ENCODE measurements around the gene GUCY1A2.

Gene GUCY1A2

GRCh38 chr11:106632283-106632682, 386.0 kb downstream of the GUCY1A2 start:
- Histone ChIP-seq H2BK12ac (ENCODE audit: low read length) (no peak overlapping the region), H3K36me3 (replicated peaks in 1 of 2; ENCODE audit: control insufficient read depth in 2 of 2, insufficient read depth in 2 of 2, low read length in 2 of 2) (no peaks in the 10 kb centered on the region), H2AFZ (ENCODE audit: low read length) (no peak overlapping the region), H3K4ac (ENCODE audit: low read length) (no peak overlapping the region), H3K27me3 (ENCODE audit: control insufficient read depth in 3 of 3, insufficient read depth in 3 of 3, low read depth in 1 of 3, low read length in 3 of 3) (no peaks in the 10 kb centered on the region), H4K8ac (ENCODE audit: low read depth, low read length) (no peak overlapping the region), H3K23ac (ENCODE audit: low read depth, low read length, poor library complexity) (no peak overlapping the region), H2AK5ac (ENCODE audit: low read depth, low read length) (no peak overlapping the region), H3K9me3 (replicated peaks in 1 of 2; ENCODE audit: control insufficient read depth in 2 of 2, insufficient read depth in 1 of 2, low read depth in 1 of 2, low read length in 2 of 2) (no peaks in the 10 kb centered on the region), H3K14ac (ENCODE audit: low read length) (no peak overlapping the region), H3K4me2 (ENCODE audit: insufficient read depth, low read length, poor library complexity, severe bottlenecking) (no peak overlapping the region), H3K79me1 (ENCODE audit: low read depth, low read length) (no peaks in the 10 kb centered on the region), H3K4me3 (ENCODE audit: low read length in 2 of 2) (no peak overlapping the region), H3K18ac (ENCODE audit: low read length) (no peak overlapping the region), H2BK5ac (ENCODE audit: low read length) (no peak overlapping the region), H3K9ac (ENCODE audit: low read depth, low read length, poor library complexity) (no peak overlapping the region), H2BK15ac (ENCODE audit: low read length) (no peak overlapping the region), H3K4me1 (ENCODE audit: control insufficient read depth in 2 of 2, insufficient read depth in 1 of 2, low read depth in 1 of 2, low read length in 2 of 2) (peaks cover 0 to 2% of the 10 kb centered on the region in 2 donors), H4K91ac (ENCODE audit: low read depth, low read length, poor library complexity) (no peak overlapping the region), H2BK120ac (ENCODE audit: low read depth, low read length) (no peak overlapping the region), H3K27ac (replicated peaks; ENCODE audit: low read length) (no peak overlapping the region)
- no CpG with 5 or more reads among the region's 3 CpGs for WGBS, 2 donors (ENCODE audit: extremely low coverage in 2 of 2, insufficient read length in 2 of 2, insufficient replicate concordance in 1 of 2)
- no peak for DNase-seq (ENCODE audit: low spot score)

GRCh38 chr11:106627694-106628093, 390.6 kb downstream of the GUCY1A2 start:
- H2BK120ac ChIP-seq (ENCODE audit: low read depth, low read length), result no peak overlapping the region
- H2BK5ac ChIP-seq (ENCODE audit: low read length), result no peak overlapping the region
- H3K23ac ChIP-seq (ENCODE audit: low read depth, low read length, poor library complexity), result no peak overlapping the region
- no peak overlapping the region for H2AFZ ChIP-seq (ENCODE audit: low read length)
- H3K9me3 ChIP-seq (replicated peaks in 1 of 2; ENCODE audit: control insufficient read depth in 2 of 2, insufficient read depth in 1 of 2, low read depth in 1 of 2, low read length in 2 of 2), result no peaks in the 10 kb centered on the region
- no peaks in the 10 kb centered on the region for H3K27me3 ChIP-seq (ENCODE audit: control insufficient read depth in 3 of 3, insufficient read depth in 3 of 3, low read depth in 1 of 3, low read length in 3 of 3)
- no peak overlapping the region for H3K27ac ChIP-seq (replicated peaks; ENCODE audit: low read length)
- no peak overlapping the region for H4K8ac ChIP-seq (ENCODE audit: low read depth, low read length)
- no peaks in the 10 kb centered on the region for H3K79me1 ChIP-seq (ENCODE audit: low read depth, low read length)
- no peaks in the 10 kb centered on the region for H3K36me3 ChIP-seq (replicated peaks in 1 of 2; ENCODE audit: control insufficient read depth in 2 of 2, insufficient read depth in 2 of 2, low read length in 2 of 2)
- no peak overlapping the region for H2BK15ac ChIP-seq (ENCODE audit: low read length)
- no peak overlapping the region for H2BK12ac ChIP-seq (ENCODE audit: low read length)
- H3K18ac ChIP-seq (ENCODE audit: low read length), result no peak overlapping the region
- no peaks in the 10 kb centered on the region for H3K4me1 ChIP-seq (ENCODE audit: control insufficient read depth in 2 of 2, insufficient read depth in 1 of 2, low read depth in 1 of 2, low read length in 2 of 2)
- H3K4me3 ChIP-seq (ENCODE audit: low read length in 2 of 2), result no peak overlapping the region
- H3K14ac ChIP-seq (ENCODE audit: low read length), result no peak overlapping the region
- DNase-seq (ENCODE audit: low spot score), result no peak
- H4K91ac ChIP-seq (ENCODE audit: low read depth, low read length, poor library complexity), result no peak overlapping the region
- no peak overlapping the region for H2AK5ac ChIP-seq (ENCODE audit: low read depth, low read length)
- no peak overlapping the region for H3K4me2 ChIP-seq (ENCODE audit: insufficient read depth, low read length, poor library complexity, severe bottlenecking)
- no peak overlapping the region for H3K9ac ChIP-seq (ENCODE audit: low read depth, low read length, poor library complexity)
- H3K4ac ChIP-seq (ENCODE audit: low read length), result no peak overlapping the region
- no CpG with 5 or more reads among the region's 6 CpGs for WGBS, 2 donors (ENCODE audit: extremely low coverage in 2 of 2, insufficient read length in 2 of 2, insufficient replicate concordance in 1 of 2)

- no peaks in the 10 kb centered on the region for H3K36me3 ChIP-seq (replicated peaks in 1 of 2; ENCODE audit: control insufficient read depth in 2 of 2, insufficient read depth in 2 of 2, low read length in 2 of 2)
- H4K91ac ChIP-seq (ENCODE audit: low read depth, low read length, poor library complexity), result no peak overlapping the region
- H3K79me1 ChIP-seq (ENCODE audit: low read depth, low read length), result no peaks in the 10 kb centered on the region
- DNase-seq (ENCODE audit: low spot score), result no peak
- WGBS, 2 donors (ENCODE audit: extremely low coverage in 2 of 2, insufficient read length in 2 of 2, insufficient replicate concordance in 1 of 2), result no CpG with 5 or more reads among the region's 3 CpGs
- no peak overlapping the region for H3K27ac ChIP-seq (replicated peaks; ENCODE audit: low read length)
- no peak overlapping the region for H2AK5ac ChIP-seq (ENCODE audit: low read depth, low read length)
- H3K23ac ChIP-seq (ENCODE audit: low read depth, low read length, poor library complexity), result no peak overlapping the region
- H2BK12ac ChIP-seq (ENCODE audit: low read length), result no peak overlapping the region
- no peak overlapping the region for H3K9ac ChIP-seq (ENCODE audit: low read depth, low read length, poor library complexity)
- H3K27me3 ChIP-seq (ENCODE audit: control insufficient read depth in 3 of 3, insufficient read depth in 3 of 3, low read depth in 1 of 3, low read length in 3 of 3), result no peaks in the 10 kb centered on the region
- no peak overlapping the region for H2AFZ ChIP-seq (ENCODE audit: low read length)
- no peak overlapping the region for H2BK15ac ChIP-seq (ENCODE audit: low read length)
- H2BK120ac ChIP-seq (ENCODE audit: low read depth, low read length), result no peak overlapping the region
- no peak overlapping the region for H4K8ac ChIP-seq (ENCODE audit: low read depth, low read length)
- no peak overlapping the region for H3K14ac ChIP-seq (ENCODE audit: low read length)
- no peak overlapping the region for H2BK5ac ChIP-seq (ENCODE audit: low read length)
- no peak overlapping the region for H3K4ac ChIP-seq (ENCODE audit: low read length)
- no peak overlapping the region for H3K18ac ChIP-seq (ENCODE audit: low read length)
- H3K4me1 ChIP-seq (ENCODE audit: control insufficient read depth in 2 of 2, insufficient read depth in 1 of 2, low read depth in 1 of 2, low read length in 2 of 2), result no peaks in the 10 kb centered on the region
- no peaks in the 10 kb centered on the region for H3K9me3 ChIP-seq (replicated peaks in 1 of 2; ENCODE audit: control insufficient read depth in 2 of 2, insufficient read depth in 1 of 2, low read depth in 1 of 2, low read length in 2 of 2)
- H3K4me2 ChIP-seq (ENCODE audit: insufficient read depth, low read length, poor library complexity, severe bottlenecking), result no peak overlapping the region
- no peak overlapping the region for H3K4me3 ChIP-seq (ENCODE audit: low read length in 2 of 2)
Observed at GRCh38 chr11:106625566-106625965, 392.7 kb downstream of the GUCY1A2 start.

- H2BK5ac ChIP-seq (ENCODE audit: low read length), result no peak overlapping the region
- no peak overlapping the region for H3K27ac ChIP-seq (replicated peaks; ENCODE audit: low read length)
- no peak overlapping the region for H3K23ac ChIP-seq (ENCODE audit: low read depth, low read length, poor library complexity)
- no peak overlapping the region for H3K18ac ChIP-seq (ENCODE audit: low read length)
- DNase-seq (ENCODE audit: low spot score), result no peak
- H4K8ac ChIP-seq (ENCODE audit: low read depth, low read length), result no peak overlapping the region
- no peak overlapping the region for H3K4me2 ChIP-seq (ENCODE audit: insufficient read depth, low read length, poor library complexity, severe bottlenecking)
- H3K4ac ChIP-seq (ENCODE audit: low read length), result no peak overlapping the region
- H2BK15ac ChIP-seq (ENCODE audit: low read length), result no peak overlapping the region
- no peaks in the 10 kb centered on the region for H3K36me3 ChIP-seq (replicated peaks in 1 of 2; ENCODE audit: control insufficient read depth in 2 of 2, insufficient read depth in 2 of 2, low read length in 2 of 2)
- H3K9me3 ChIP-seq (replicated peaks in 1 of 2; ENCODE audit: control insufficient read depth in 2 of 2, insufficient read depth in 1 of 2, low read depth in 1 of 2, low read length in 2 of 2), result no peaks in the 10 kb centered on the region
- H2BK120ac ChIP-seq (ENCODE audit: low read depth, low read length), result no peak overlapping the region
- H3K9ac ChIP-seq (ENCODE audit: low read depth, low read length, poor library complexity), result no peak overlapping the region
- no peak overlapping the region for H2AK5ac ChIP-seq (ENCODE audit: low read depth, low read length)
- H3K14ac ChIP-seq (ENCODE audit: low read length), result no peak overlapping the region
- no peaks in the 10 kb centered on the region for H3K79me1 ChIP-seq (ENCODE audit: low read depth, low read length)
- no peaks in the 10 kb centered on the region for H3K27me3 ChIP-seq (ENCODE audit: control insufficient read depth in 3 of 3, insufficient read depth in 3 of 3, low read depth in 1 of 3, low read length in 3 of 3)
- no peak overlapping the region for H4K91ac ChIP-seq (ENCODE audit: low read depth, low read length, poor library complexity)
- no peak overlapping the region for H2BK12ac ChIP-seq (ENCODE audit: low read length)
- no peaks in the 10 kb centered on the region for H3K4me1 ChIP-seq (ENCODE audit: control insufficient read depth in 2 of 2, insufficient read depth in 1 of 2, low read depth in 1 of 2, low read length in 2 of 2)
- H2AFZ ChIP-seq (ENCODE audit: low read length), result no peak overlapping the region
- no CpG with 5 or more reads among the region's 3 CpGs for WGBS, 2 donors (ENCODE audit: extremely low coverage in 2 of 2, insufficient read length in 2 of 2, insufficient replicate concordance in 1 of 2)
- no peak overlapping the region for H3K4me3 ChIP-seq (ENCODE audit: low read length in 2 of 2)
Observed at GRCh38 chr11:106624377-106624776, 393.9 kb downstream of the GUCY1A2 start.
